HK-2 (cell line): Measurements from ENCODE around the gene C1orf146.
"Not testable (repeated sequence)": the region's sequence is repeated elsewhere in the genome, so short reads cannot be mapped to it uniquely, and the experiment has no call there.

ENCODE experiments used
- DNase-seq: peaks from one replicate; pipeline ENCODE4 v3.0.0-alpha.2; 2018; ENCODE audit not compliant: unreplicated experiment

Gene C1orf146, protein sequence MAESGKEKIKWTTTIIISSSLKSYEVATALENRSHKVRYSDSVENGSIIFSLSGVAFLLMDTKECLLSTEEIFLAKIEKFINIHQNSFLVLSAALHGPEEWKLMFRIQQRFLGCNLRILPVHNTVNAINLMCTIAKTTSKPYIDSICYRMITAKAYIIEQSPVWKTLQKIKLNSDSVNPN

GRCh38 chr1:92217721-92218120 is at the start of gene C1orf146:
C1orf146 (plus strand) TSS chr1:92217915; CDS start chr1:92231421, 13,506 bp downstream.
- DNase-seq = no peak

GRCh38 chr1:92168657-92169056 is 49.1 kb upstream of the C1orf146 start:
- DNase-seq = no peak

DNA sequence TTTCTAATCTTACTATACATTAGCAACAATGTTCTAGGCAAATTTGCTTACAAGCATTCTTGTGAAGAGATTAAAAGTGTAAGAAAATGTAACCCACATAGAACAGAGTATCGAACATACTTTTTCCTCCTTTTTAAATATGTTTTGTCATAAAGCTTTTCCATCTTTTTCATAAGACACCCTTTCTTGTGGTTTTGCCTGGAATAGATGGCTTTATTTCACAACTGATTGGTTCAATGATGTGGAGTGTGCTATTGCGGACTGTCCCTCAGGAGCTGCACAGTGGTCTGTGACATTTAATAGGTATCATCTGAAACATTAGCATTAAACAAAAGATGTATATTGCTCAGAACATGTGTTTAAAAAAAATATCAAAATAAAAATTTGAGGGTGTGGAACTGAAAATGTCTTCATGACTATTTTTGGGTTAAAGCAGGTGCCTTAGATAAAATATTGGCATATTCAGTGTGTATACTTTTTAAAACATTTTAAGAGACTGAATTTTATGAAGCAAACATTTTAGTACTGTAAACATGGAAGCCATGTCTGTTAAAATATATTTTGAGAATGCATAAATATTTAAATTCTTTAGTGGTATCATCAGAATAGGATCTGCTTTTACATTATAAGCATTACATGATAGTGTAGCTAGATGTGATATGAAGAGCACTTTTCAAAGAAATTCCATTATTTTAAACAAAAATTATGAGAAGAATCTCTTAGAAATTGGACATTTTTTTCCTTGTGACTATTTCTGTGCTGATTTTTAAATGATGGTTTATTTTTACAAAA is 48.3 kb upstream of the C1orf146 start:
- DNase-seq = no peak

GRCh38 chr1:92184632-92185031 is 33.1 kb upstream of the C1orf146 start:
- DNase-seq = no peak

GRCh38 chr1:92186081-92186480 is 31.6 kb upstream of the C1orf146 start:
- no peak for DNase-seq

GRCh38 chr1:92188436-92189255 is 29.1 kb upstream of the C1orf146 start:
- no peak for DNase-seq

DNA sequence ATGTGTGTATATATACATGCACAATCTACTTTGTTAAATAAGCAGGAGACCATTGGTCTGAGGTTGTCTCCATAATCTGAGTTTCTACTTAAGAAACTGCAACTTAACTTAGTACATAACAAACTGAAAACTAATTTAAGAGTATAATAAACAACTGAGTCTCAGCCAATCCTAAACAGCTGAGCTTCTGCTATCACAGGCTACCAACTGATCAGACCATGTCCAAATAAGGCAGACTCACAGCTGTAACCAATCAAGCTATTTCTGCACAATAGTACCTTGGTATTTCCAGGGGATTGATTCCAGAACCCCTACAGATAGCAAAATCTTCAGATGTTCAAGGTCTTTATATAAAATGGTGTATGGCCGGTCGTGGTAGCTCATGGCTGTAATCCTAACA is 26.0 kb upstream of the C1orf146 start:
- no peak for DNase-seq

DNA sequence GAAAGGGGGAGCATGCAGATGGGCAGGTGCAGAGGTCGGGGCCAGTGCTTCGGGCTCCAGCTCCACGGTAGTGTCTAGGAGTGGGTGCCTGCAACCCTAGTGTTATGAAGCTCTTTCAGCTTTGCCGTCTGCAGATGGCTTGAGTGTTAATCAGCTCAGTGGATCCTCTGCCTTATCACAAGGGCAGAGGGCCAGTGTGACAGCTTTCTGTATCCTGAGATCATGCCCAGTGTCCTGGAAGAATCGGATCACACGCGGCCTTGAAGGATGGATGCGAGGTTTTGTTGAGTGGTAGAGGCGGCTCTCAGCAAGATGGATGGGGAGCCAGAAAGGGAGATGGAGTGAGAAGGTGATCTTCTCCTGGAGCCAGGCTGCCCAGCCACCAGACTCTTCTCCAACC is 25.5 kb upstream of the C1orf146 start:
- no peak for DNase-seq

GRCh38 chr1:92194511-92194910 is 23.2 kb upstream of the C1orf146 start:
- no peak for DNase-seq

DNA sequence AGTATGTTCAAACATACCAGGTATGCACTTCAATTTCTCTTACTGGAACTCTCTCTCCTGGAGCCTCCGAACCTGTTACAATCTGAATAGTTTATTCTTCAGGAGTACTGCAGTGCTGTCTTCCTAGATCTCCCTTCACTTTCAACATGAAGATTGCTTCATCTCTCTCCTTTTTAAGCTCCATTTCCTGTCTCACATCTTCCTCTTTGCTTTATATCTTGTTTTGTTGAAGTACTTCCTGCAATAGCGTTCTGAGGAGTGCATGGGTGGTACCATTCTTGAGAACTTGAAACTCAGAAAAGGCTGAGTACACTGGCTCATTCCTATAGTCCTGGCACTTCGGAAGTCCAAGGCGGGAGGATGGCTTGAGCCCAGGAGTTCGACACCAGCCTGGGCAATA is 15.7 kb upstream of the C1orf146 start:
- no peak for DNase-seq

DNA sequence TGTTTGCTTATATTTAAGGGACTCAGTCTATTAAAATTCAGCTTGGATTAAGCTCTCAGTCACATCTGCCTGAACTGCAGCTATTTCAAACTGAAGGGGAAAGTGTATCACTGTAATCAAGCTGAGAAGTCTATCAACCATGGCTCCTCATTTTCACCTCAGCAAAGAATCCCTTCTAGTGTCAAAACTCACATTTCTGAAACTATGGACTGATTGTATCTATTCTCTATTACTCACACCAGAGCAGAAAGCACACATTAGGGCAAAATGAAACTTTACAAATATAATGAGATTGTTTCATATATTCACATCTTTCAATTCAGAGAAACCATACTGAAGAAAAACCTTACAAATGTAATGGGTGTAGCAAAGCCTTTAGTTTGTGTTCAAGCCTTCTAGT is 14.6 kb upstream of the C1orf146 start:
- DNase-seq = no peak

GRCh38 chr1:92210701-92211100 is 7.0 kb upstream of the C1orf146 start:
- DNase-seq = no peak

DNA sequence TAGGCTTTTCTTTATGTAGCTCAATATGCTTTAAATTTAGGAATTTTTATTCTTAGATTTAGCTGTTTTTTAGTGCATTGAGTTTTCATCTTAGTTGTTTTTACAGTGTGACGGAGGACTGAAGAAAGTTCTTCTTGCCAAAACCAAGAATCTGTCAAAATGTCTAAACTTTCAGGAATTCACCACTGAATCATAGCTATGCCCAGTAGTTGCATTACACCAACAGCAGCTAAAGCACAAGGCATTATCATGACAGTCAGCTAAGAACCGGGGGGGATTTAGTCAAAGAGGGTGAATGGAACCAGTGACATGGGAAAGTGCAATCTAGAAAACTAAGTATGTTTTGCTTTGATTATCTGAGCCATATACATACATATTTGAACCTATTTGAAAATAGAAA is 6.5 kb upstream of the C1orf146 start:
- no peak for DNase-seq

GRCh38 chr1:92218559-92218958 is 844 bp downstream of the C1orf146 start:
- DNase-seq = no peak

DNA sequence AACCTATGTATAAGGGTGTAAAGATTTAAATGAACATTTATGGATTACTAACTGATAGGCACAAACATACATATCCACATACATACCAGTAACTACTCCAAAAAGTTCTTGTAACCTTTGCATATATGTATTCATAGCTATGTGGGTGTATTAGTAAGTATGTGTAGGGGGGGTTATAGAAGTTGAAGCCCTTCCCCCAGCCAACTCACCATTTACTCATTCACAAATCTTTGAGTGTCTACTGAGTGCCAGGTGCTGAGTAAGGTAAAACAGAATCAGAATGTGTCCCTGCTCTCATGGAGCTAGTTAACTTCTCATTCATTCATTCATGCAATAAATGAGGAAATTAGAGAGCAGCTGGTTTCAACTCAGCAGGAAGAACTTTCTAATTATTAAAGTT is 1.3 kb downstream of the C1orf146 start:
- DNase-seq = no peak

GRCh38 chr1:92228401-92228800 is 10.7 kb downstream of the C1orf146 start:
- DNase-seq = no peak

- DNase-seq = no peak
These were observed 13.0 kb downstream of the C1orf146 start for GRCh38 chr1:92230736-92231135.

GRCh38 chr1:92240034-92240433 is 22.3 kb downstream of the C1orf146 start:
- no peak for DNase-seq

DNA sequence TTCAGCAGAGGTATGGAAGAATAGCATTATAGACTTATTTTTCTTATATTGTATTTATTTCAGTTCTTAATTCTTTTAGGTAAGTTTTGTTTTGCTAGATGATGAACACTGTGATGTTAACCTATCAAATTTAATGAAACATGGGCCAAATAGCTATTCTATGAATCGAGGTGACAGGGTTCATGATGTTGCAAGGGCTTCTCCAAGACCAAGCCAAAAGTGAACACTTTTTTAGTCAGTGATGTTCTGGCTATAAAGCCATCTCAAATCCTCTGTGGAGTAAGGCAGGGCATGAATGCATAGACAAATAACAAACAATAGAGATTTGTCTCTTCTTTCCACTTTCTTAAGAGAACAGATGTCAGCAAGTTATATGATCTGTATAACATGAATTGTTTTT is 26.7 kb downstream of the C1orf146 start:
- DNase-seq = no peak

DNA sequence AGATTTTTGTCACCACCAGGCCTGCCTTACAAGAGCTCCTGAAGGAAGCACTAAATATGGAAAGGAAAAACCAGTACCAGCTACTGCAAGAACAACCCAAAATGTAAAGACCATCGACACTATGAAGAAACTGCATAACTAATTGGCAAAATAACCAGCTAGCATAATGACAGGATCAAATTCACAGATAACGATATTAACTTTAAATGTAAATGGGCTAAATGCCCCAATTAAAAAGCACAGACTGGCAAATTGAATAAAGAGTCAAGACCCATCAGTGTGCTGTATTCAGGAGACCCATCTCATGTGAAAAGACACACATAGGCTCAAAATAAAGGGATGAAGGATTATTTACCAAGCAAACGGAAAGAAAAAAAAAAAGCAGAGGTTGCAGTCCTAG is 37.0 kb downstream of the C1orf146 start:
- DNase-seq = not testable (repeated sequence)

DNA sequence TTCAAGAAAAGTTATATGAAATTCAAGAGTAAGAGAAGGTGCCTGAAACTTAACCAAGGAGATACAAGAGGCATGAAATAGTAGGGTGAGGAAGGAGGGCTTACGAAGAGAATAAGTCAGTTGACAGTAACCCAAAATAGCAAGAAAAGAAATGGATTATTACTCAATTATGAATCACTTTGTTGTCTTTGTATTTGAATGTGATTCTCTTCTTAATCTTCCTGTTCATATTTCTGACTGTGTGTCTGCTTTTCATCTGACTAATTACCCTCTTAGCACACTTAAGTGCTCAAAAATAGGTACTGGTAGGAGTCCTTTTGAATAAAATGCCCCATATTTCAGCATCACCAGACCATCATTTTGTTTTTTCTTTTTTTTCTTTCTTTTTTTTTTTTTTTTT is 41.6 kb downstream of the C1orf146 start:
- DNase-seq = no peak

GRCh38 chr1:92262516-92262915 is 44.8 kb downstream of the C1orf146 start:
- DNase-seq = no peak

DNA sequence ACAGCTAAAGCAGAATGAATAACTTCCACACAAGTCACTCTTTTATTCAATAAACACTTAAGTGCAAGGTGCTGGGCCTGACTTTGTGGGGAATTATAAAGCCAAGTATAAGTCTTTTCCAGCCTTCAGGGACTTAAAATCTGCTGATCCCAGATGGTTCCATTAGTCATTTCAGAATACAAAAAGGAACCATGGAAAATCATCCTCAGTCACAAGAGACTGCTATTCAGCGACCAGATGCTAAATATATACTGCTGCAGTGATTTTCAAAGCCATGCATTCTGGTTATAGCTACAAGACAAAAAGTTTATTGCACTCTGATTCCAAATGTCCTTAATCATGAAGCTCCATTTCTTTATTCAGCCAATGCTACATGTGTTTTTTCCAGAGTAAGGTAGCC is 55.3 kb downstream of the C1orf146 start:
- no peak for DNase-seq
